Cardiac septum (tissue), 1 donor: ENCODE data around the gene INTS1. TPM values are rescaled to one million over a fixed set of nuclear protein-coding genes. Genes with fewer than 3 reads are reported as not detected.
"Not testable (repeated sequence)": the region's sequence is repeated elsewhere in the genome, so short reads cannot be mapped to it uniquely, and the experiment has no call there.

Source experiments
- DNase-seq: peaks from one replicate; pipeline ENCODE4 v3.0.0-alpha.2; 2020; ENCODE audit warnings: low spot score
- intact Hi-C: fragments of 100-400 bp; cut with DNase I; formaldehyde crosslinking; loops from one replicate; pipeline ENCODE4 v1.14.0; 2022
- total RNA-seq: library from RNA; stranded (reverse); fragmentation: NEBNext Ultra II Directional; extraction: Animal tissue kit (Norgen Biotek cat#: 25700); gene quantifications from one replicate; pipeline ENCODE4 v1.2.1, GENCODE V29; 2021
- donor health status: DM: no; HTN: no; CAD: no.

INTS1 gene
- total RNA-seq, 1 donor from 2014 or later: 54.7 TPM

DNA sequence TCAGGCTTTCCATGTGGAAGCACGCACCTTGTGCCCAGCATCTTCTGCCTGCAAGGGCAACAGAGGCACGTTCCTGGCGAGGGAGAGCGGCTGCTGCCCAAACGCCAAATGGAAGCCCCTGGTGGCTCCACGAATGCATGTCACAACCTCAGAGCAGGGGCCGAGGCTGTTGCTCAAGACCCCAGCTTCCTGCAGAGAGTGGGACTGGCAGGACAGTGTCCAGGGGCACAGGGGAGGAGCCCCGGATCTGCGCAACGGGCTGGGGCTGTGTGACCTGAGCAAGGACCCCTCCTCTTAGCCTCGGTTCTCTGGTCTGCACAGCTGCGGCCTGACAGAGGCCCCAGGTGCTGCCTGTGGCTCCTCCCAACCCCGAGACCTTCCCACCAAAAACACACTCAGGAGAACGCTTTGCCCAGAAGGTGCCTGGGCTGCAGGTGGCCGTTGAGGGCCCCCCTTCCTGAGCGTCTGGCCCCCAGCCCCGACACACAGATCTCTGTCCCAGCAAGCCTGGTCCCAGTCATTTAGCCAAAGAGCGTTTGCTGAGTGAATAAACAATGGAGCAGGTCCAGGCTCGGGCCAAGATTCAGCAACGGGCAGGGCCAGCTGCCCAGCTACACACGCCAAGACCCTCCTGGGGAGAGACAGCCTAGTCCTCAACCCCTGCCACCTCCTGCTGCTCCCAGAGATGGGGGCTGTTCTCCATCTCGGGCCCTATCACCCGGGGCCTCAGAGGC is 46.1 kb downstream of the INTS1 start:
- no peak for DNase-seq
- intact Hi-C loops: no loop called here

DNA sequence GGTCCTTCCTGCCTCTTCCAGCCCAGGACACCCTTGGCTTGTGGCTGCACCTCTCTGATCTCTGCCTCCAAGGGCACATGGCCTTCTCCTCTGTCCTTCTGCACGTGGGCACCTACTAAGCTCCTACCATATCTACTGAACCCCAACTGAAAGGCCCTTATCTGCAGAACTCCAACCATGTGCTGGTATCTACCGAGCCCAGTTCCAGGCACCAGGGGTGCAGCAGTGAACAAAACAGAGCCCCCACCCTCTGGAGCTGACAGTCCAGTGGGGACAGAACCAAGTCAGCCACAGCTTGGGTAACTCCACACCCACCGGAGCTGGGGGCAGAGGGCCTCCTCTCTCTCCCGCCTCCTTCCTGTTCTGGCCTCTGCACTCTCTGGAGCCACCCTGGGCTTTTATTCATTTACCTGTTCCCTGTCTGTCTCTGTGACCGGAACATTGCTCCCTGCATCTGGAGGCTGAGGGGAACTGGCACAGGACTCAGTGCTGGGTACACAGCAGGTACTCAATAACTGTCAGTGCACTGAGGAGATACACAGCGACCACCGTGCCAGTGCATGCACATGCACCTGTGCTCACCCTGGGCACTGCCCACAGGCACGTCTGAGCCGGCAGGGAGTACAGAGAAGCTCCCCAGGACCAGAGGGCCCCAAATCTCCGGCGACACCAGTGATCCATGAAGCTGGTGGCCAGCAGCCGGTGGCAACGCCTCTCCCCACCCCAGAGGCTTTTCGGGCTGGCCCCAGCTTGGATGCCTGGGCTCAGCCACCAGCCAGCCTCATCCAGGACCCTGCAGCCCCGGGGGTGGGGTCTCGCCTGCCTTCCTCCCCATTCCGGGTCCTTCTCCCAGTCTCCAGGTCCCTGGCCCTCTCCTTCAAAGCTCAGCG is 46.9 kb downstream of the INTS1 start:
- no peak for DNase-seq
- intact Hi-C loops: no loop called here

DNA sequence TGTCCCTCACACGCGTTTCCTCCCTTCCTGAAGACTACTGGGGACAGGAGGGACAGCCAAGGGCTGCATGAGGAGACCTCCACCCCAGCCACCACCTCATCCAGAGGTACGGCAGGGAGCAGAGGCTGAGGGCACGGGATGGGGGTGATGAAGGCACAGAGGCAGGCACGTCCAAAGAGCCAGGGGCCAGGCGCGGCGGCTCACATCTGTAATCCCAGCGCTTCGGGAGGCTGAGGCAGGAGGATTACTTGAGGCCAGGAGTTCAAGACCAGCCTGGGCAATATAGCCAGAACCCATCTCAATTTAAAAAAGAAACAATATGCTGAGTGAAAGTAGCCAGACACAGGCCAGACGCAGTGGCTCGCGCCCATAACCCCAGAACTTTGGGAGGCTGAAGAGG is 48.2 kb downstream of the INTS1 start:
- intact Hi-C loops: no loop called here
- DNase-seq: no peak

DNA sequence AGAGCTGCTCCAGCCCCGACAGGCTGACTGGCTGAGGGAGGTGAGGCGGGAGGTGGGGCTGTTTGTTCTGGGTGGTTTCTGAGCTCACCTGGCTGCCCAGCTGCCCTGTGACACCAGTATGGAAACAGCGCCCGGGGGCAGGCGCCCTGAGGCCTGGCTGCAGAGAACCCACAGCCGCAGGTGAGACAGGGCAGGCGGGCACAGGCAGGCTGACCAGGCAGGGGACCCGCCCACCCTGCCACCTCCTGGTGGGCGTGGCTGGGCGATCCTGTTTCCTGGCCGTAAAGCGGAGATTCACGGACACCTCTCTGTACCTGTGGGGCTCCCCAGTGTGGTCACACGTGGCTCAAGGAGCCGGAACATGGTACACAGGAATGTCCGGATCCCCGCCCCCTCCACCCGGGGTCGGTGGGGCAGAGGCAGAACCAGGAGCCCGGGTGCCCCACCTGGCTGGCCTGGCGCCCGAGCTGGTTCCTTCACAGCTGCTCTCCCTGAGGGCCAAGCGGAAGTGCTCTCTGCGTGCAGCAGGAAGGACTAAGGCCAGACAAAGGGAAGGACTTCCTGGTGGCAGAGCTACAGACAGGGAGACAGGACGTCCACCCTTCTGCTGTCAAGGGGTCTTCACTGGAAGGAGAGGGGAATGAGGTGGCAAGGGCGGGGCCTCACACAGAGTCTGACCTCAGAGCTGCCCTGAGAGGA is 48.8 kb downstream of the INTS1 start:
- intact Hi-C loops: no loop called here
- no peak for DNase-seq

DNA sequence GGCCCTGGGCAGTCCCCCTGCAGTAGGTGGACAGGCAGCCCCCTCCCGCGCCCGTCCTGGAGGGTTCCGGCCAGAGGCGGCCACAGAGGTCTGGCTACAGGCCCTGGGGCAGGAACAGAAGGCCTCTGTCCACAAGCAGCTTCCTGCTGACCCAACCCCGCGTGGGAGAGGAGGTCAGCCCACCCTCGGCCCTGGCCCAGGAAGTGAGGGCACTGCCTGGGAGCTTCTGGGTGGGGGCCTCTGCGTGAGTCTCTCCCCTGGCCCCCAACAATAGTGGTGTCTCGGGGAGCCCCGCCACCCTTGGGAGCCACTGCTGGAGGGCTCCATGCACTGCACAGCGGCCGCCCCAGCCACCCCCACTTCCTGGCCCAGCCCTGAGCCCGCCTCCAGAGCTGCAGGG is 49.6 kb downstream of the INTS1 start:
- intact Hi-C loops: no loop called here
- DNase-seq: no peak

DNA sequence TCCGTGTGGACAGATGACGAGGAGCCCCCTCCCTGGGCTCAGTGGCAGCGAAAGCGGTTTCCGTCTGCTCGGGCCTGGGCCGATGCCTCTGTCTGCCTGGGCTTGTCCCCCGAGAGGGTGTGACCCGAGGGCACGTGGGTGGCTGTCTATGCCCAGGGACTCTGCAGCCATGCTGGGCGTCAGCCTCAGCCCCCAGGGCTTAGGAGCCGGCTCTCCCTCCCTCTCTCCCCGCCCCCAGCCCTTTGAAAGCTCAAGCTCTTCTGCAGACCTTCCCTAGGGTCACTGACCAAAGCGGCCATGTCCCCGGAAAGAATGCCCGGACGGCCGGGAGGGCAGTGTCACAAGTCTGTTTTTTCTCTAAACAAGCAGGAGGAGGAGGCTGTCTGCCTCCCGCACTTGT is 52.0 kb downstream of the INTS1 start:
- intact Hi-C loops: no loop called here
- no peak for DNase-seq

DNA sequence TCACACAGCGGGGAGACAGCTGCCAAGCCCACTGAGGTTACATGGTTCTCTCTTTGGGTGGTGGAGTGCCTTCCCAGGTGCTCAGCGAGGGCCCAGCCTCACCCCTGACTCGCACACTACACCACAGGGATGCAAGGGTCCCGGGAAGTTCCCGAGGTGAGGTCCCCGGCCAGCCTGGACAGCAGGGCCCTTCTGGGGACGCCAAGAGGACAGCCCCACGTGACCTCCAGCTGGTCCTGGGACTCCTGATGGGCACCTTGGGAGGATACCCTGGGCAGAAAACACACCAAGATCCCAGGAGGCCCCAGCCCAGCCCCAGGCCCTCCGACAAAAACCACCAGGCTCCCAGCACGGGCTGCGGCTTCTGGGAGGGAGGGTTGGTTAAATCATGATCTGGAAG is 53.2 kb downstream of the INTS1 start:
- DNase-seq: no peak
- intact Hi-C loops: no loop called here

DNA sequence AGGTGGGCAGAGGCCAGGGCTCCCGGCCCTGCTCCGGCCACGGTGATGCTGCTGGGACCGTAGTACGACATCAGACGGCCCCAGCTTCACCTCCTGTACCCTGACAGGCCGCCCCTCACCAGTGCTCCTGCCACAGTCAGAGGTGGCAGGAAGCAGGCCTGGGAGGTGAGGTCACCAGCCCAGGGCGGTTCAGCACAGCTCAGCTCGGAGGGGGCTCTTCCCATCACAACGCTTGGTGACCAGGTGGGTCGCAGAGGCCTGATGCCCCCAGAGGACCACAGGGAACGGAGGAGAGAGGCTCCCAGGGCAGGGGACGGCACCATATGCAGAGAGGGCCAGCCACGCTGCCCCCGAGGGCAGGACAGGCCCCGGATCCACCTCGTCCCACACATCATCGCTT is 53.8 kb downstream of the INTS1 start:
- DNase-seq: no peak
- intact Hi-C loops: no loop called here

DNA sequence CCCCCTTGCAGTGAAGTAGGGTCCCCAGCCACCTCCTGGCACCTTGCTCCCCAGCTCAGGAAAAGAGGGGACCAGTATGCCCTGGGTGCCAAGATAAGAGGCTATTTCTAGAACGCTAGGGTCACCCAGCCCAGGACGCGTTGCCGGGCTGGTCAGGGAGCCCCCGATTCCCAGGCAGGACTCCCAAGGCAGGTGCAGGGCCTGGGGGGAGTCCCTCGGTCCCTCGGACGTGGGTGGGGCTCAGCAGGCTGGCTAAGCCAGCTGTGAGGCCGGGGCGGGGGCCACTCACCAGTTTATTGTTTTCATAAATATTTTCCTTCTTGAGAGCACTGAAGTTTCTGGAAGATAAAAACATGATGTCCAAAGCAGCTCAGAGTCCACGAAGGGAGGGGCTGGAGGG is 54.2 kb downstream of the INTS1 start:
- intact Hi-C loops: no loop called here
- DNase-seq: no peak

DNA sequence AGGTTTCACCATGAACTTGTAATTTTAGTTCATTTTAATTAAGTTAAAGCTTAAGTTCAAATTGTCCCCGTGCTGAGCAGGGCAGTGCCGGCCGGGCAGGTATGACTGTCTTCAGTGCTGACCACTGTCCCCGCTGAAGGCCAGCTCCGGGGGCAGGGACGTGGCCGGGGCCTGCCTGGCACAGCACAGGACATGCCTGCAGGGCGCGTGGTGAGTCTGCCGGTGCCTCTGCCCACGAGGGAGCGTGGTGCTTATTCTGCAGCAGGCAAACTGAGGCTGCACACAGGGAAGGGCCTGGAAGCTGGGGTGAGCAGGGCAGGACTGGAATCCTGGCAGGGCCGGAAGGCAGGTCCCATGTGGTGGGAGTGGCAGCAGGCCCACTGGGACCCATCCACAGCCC is 54.7 kb downstream of the INTS1 start:
- DNase-seq: no peak
- intact Hi-C loops: no loop called here

DNA sequence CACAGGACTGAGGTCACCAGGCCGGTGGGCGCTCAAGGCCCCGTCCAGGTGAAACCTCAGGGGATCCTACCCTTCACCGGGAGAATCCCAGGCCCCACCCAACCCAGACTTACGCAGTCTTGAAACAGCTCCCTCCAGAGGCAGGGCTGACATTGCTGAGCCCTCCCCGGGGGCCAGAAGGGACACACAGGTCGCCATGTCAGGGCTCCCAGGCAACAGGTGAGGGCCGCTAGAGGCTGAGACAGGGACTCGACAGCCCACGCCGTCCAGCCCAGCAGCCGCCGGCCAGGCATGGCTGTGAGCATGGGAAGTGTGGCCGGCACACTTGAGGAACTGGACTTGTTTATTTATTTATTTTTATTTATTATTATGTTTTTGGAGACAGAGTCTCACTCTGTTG is 55.2 kb downstream of the INTS1 start:
- no peak for DNase-seq
- intact Hi-C loops: no loop called here

DNA sequence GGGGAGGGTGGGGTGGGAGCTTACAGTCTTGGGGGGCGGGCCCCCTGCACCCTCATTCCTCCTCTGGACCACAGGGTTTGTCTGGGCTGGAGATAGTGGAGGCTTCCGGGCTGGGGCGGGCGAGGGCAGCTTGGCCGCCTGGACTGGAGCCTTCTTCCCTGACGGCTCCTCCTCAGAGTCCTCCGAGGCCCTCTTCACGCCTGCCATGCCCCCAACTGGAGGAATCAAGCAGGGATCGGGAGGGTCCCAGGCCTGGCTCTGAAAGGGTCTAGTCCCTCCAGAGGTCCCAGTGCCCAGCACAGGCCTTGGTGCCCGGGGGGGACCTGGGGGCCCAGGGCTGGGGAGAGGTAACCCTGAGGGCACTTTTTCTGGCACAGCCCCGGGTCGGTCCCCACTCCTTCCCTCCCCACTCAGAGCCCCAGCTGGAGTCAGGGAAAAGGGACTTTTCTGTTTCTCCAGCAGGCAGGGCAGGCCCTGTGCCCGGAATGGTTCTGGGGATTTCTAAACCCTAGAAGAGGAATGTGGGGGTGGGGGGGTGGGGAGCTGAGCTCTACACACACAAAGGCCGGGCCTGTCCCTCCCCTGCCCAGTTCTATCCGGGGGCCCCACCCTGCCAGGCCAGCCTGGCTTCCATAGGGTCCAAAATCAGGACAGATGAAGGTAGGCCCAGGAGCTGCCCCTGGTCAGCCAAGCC is 56.5 kb downstream of the INTS1 start:
- intact Hi-C loops: no loop called here
- no peak for DNase-seq

DNA sequence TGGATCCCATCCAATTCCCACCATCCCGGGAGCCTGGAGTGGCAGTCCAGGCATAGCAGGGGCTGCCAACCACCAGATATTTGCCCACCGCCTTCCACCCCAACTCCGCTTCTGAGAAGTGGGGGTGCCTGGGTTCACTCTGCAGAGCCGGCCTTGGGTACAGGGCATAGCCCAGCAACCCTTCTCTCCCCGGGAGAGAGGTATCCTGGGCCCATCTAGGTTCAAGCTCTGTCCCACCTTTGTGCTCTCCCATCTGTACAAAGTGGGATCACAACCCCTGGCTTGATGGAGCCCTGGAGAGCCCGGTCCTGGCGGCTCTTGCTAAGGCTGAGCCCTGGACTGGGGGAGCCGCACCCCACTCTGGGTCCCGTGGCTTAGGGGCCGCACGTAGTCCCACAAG is 57.1 kb downstream of the INTS1 start:
- no peak for DNase-seq
- intact Hi-C loops: no loop called here

DNA sequence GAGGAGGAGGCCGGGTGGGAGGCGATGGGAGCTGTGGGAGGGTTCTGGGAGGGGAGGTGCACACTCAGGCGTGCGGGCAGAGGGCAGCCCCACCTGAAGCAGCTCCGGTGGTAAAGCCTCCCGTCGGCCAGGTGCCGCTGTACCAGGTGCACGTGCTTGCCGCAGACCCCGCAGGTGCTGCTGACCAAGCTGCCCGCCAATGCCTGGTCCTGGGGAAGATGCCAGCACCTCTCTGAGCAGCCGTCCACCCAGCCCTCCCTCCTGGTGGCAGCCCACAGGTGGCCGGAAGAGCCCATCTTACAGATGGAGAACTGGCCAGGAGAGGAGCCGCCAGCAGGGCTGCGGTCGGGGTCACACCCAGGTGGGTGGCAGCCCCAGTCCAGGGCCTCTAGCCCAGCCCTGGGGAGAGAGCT is 57.6 kb downstream of the INTS1 start:
- intact Hi-C loops: no loop called here
- DNase-seq: no peak

DNA sequence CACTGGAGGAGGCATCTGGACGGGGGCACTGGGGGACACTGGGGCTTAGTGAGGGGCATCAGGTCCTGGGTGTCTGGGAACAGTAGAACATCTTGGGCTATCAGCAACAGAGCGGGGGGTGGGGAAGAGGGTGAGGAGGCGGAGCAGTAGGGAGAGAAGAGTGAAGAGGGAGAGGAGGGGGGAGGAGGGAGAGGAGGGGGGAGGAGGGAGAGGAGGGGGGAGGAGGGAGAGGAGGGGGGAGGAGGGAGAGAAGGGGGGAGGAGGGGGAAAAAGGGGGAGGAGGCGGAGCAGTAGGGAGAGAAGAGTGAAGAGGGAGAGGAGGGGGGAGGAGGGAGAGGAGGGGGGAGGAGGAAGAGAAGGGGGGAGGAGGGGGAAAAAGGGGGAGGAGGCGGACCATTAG is 58.2 kb downstream of the INTS1 start:
- intact Hi-C loops, DNase-seq: not testable (repeated sequence)

DNA sequence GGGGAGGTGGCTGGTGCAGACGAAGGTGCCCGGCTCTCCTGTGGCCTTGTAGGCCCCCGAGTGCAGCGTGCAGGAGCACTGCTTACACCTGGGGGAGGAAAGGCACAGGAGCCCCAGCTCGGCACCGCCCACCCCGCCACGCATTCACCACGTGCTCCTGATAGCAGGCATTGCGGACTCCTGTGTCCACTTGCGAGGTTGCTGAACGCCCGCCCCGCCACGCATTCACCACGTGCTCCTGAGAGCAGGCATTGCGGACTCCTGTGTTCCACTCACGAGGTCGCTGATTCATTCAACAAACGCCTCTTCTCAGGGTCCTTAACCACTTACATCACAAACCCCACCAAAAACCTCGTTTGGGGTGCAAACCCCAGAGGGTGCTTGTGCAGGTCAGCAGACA is 58.8 kb downstream of the INTS1 start:
- no peak for DNase-seq
- intact Hi-C loops: no loop called here

DNA sequence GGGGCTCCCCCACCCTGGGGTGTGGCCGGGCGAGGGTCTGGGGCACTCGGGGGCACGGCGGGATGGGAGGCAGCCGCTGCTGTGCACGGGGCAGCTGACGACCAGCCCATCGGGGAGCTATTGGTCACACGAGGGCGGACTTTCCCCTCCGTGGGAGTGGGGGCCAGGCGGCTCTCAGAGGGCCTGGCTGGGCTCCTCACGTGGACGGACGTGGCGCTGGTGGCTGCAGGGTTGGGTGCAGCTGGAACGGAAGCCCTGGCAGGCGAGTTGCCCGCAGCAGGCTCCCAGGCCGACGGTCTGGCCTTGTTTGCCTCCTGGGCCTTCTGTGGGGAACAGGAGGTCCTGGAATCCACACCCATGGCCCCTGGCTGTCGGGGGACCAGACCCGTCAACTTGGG is 59.3 kb downstream of the INTS1 start:
- intact Hi-C loops: no loop called here
- DNase-seq: no peak

DNA sequence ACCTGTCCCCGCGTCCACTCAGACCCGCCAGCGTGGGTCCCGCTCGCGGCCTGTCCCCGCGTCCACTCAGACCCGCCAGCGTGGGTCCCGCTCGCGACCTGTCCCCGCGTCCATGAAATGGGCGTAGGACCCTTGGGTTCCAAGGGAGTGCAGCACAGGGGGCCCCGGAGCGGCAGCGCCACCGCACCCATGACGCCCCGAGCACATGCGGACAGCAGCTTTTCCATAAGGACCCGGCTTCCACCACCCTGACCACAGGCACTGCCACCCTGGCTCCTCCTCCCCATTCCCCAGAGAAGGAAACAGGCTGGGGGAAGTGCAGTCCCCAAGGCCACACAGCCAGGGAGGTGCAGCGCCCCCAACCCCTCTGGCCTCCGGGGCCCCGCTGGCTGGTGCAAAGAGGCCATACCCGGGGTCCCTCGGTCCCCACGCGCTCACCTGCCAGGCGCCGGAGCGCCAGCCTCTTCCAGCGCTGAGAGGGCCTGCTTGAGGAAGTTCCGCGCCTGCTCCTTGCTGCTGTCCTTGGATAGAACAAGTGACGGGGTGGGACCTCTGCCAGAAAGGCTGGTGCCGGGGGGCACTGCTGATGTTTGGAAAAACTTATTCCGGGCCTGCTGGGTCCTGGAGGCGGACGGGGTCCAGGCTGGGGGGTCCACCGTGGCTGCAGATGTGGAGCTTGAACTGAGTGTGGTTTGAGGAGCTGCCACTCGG is 59.8 kb downstream of the INTS1 start:
- intact Hi-C loops: no loop called here
- DNase-seq: no peak

DNA sequence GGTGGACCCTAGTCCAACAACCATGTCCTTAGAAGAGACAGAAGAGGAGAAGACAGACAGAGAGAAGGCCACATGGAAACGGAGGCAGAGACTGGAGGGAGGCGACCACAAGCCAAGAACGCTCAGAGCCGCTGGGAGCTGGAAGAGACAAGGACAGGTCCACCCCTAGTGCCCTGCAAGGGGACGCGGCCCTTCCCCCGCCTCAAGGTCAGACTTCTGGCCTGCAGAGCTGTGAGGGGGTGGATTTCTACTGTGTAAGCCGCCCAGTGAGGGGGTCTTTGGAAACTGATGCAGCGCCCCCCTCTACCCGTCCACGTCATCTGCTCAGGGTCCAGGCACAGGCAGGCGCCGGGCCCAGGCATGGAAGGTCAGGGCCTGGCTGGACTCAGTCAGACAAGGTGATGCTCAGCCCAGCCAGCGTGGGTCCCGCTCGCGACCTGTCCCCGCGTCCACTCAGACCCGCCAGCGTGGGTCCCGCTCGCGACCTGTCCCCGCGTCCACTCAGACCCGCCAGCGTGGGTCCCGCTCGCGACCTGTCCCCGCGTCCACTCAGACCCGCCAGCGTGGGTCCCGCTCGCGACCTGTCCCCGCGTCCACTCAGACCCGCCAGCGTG is 60.5 kb downstream of the INTS1 start:
- DNase-seq, intact Hi-C loops: not testable (repeated sequence)
